NCI-H226 (cell line): Measurements from ENCODE around the gene SLC25A33.
A peak's percentile ranks its signal among the peaks of the same experiment; 100 is the strongest.
"Not testable (repeated sequence)": the region's sequence is repeated elsewhere in the genome, so short reads cannot be mapped to it uniquely, and the experiment has no call there.

Source experiments
- DNase-seq: peaks from one replicate; pipeline ENCODE4 v3.0.0-alpha.2; 2015

SLC25A33 gene, protein sequence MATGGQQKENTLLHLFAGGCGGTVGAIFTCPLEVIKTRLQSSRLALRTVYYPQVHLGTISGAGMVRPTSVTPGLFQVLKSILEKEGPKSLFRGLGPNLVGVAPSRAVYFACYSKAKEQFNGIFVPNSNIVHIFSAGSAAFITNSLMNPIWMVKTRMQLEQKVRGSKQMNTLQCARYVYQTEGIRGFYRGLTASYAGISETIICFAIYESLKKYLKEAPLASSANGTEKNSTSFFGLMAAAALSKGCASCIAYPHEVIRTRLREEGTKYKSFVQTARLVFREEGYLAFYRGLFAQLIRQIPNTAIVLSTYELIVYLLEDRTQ

DNA sequence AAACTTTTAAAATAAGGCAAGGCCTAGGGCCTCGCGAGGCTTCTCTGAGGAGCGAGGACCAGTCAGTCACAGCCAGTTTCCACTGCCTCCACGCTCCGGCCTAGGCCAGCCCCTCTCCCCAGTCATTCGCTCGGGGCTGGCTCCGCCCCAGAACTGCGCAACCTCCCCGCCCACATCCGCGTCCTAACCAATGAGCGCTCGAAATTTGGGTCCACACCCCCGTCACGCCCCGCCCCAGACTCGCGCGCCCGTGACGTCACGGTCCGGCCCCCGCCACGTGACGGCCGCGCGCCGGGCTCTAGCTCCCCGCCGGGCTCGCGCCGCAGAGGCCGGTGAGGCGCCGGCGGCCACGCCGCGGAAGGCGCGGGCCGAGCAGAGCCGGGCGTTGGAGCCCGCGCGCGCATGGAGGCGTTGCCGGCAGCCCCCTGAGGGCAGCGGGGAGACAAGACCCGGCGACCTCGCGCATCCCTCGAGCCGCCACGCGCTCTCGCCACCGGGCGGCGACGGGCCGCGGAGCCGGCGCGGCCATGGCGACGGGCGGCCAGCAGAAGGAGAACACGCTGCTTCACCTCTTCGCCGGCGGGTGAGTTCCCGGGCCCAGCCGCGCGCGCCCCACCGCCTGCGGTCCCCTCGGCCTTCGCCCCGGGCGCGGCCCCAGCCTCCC, at the start of gene SLC25A33:
SLC25A33 (plus strand) TSS at position 301 of the 664 bp plus-strand sequence; CDS start at position 528, 227 bp downstream.
- peak; percentile 89 for DNase-seq

DNA sequence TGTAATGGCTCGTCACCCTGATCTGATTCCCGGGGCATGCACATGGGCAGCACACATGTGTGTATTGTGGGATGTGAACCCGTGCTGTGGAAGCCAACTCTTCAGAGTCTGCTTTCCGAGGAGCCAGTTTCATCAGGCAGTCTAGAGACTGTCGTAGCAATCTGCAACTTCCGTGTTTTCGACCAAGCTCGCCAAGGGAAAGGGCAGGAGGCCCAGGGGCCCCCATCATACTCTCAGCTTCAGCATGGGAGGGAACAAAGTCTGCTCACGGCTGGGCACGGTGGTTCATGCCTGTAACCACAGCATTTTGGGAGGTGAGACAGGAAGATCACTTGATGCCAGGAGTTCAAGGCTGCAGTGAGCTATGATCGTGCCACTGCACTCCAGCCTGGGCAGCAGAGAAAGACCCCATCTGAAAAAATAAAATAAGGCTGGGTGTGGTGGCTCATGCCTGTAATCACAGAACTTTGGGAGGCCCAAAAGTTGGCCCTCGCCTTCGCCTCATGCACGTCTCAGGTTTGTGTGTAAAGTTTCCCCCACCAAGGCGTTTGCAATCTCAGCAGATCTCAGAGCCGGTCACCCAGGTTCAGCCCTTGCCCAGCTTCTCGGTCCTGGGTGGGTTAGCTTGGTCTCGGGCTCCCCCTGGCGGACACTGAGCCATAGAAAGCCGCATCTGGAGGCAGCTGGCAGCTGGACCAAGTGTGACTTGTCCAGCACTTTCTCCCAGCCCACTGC, 48.5 kb upstream of the SLC25A33 start:
- DNase-seq, result peak; percentile 55

DNA sequence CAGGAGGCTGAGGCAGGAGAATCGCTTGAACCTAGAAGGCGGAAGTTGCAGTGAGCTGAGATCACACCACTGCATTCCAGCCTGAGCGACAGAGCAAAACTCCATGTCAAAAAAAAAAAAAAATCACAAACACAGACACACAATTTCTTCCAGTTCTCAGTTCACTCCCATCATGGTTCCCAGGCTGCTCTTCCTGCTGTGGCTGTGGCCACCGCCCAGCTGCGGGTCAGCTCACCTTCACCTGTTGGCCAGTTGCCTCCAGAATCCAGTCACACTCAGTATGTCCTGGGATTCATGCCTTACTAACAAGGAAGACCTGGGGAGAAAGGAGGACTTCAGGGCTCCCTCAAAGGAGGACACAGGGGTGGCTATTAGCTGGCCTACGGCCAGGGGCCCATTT, 45.9 kb upstream of the SLC25A33 start:
- DNase-seq, result no peak

DNA sequence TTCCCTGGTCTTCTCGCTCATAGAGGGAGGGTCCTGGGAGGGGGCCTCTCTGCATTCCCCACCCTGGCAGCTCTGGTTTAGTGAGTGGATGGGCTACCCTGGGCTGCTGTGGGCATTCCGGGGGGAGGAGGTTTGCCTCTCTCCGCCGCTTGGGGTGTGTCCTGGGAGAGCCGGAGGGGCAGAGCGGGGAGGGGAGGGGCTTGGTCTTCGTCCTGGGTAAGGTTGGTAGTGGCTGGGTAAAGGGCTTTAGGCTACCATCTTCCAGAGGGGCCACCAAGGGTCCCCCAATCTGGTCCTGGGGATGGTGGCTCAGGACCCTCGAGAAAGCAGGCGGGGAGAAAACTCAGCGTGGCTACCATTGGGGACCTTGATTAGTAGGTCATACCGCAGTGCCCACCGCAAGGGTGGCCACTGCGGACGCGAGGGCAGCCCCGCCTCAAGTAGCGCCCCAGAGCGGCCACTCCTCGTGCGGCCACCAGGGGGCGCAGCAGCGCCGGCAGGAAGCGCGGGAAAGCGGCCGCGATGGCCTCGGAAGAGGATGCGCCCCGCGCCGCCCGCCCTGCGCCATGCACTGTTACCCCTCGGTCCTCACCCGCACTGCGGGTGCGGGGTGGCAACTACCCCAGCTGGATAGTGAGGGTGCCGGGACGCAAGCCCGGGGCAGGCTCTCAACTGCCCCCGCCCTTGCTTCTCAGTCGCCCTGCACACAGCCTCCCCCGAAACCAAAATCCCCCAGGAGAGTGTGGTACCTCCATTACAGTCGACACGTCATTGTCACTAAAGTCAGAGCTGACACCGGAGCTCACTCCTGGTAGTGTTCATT, 44.1 kb upstream of the SLC25A33 start:
- DNase-seq, result no peak

DNA sequence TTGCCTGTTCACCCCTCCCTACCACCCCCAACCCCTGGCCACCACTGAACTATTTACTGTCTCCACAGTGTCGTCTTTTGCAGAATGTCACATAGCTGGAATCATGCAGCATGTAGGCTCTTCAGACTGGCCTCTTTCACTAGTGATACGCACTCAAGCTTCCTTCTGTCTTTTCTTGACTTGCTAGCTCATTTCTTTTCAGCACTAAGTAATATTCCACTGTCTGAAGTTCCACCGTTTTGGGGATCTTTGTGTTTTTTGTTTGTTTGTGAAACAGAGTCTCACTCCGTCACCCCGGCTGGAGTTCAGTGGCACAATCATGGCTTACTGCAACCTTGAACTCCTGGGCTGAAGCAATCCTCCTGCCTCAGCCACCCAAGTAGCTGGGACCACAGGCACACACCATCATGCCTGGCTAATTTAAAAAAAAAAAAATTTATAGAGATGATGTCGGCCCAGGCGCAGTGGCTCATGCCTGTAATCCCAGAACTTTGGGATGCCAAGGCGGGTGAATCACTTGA, 43.4 kb upstream of the SLC25A33 start:
- DNase-seq, result no peak

DNA sequence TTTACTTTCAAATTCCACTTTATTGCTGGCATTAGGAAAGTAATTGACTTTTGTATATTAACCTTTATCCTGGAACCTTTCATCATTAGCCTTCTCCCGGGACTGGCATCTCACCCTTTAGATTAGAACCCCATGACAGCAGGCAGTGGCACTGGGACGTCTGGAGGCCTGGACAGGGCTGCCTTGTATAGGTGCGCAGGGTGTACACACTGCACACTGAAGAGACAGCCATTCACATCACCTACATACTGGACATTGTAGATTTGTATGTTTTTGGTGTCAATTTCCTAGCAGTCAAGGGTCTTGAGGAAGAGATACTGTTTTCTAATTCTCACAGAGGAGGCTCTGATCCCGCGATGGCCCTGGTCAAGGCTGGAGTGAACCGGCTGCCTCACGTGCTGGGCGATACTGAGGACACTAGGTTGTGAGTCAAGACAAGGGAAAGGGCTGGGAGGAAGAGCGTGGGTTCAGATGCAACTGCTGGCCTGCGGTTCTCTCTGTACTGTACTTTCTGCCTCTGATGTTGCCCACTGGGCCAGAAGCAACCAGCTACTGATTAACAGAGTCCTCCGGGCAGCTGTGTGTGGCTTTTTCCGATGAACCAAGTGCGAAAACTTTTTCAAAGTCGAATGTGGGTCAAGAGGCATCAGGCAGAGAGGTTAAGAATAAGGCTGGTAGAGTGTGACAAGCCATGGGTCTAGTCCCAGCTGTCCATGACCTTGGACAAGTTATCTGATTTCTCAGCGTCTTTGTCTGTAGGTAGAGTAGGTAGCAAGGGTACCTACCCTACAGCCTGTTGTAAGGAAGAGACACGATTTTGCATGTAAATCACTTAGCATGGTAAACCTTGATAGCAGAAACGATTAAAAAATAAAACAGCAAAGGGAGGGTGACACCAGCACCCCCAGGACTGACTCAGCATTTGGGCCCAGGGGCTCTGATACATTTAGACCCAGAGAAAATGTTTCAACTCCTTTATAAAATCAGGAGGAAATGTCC, 38.2 kb upstream of the SLC25A33 start:
- DNase-seq, result no peak

DNA sequence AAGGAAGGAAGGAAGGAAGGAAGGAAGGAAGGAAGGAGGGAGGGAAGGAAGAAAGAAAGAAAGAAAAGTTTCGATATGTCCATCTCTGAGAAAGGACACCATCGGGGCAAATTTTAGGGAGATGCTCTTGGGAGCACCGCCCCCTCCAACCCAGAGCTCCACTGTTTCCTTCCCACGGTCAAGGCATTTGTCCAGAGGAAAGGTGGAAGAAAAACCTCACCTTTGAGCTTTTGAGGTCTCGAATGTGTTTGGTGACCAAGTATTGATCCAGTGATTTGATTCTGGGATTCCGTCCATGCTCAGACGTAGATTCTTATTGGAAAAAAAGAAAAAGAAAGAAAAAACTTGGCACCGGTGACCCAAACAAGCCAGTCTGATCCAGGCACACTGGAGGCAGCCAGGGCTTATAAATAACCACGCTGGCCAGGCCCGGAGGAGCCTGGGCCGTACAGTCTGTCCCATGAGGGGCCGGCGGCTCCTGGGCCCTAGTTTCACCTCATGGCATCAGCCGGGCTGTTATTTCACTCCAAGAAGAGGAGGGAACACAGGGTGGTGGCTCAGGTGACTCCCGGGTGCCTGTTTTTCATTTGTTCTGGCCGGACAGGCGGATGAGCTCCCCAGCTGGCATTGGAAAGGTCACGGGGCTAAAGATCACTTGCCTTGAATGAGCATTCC, 36.1 kb upstream of the SLC25A33 start:
- DNase-seq, result no peak

DNA sequence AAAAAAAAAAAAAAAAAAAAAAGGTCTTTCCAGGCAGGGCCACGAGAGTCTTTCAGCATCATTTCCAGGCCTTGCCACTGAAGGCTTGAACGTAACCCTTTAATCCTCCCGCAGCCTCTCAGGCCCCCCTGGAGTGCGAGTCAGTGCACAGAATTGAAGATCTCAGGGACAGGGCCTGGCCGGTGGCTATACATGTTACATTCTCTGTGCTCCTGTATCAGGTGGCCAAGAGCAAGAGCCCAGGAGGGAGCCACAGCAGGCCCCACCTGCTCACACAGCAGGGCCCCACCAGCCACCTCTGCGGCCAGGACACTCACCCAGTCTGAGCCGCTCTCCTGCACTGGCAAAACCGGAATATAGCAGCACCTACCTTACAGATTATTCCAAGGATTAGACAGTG, 34.1 kb upstream of the SLC25A33 start:
- DNase-seq, result no peak

DNA sequence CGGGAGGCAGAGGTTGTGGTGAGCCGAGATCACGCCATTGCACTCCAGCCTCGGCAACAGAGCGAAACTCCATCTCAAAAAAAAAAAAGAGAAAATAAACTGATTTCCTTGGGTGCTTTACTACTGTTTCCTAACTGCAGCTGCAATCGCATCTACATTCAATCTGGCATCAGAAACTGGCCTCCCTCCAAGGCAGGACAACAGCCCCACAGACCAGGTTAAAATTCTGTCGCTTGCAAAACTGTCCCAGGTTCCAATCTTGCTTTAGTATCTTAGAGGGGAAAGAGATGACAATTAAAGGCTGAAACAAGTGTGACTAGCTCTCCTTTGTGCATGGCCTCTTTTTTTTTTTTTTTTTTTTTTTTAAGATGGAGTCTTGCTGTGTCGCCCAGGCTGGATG, 32.4 kb upstream of the SLC25A33 start:
- DNase-seq, result no peak

DNA sequence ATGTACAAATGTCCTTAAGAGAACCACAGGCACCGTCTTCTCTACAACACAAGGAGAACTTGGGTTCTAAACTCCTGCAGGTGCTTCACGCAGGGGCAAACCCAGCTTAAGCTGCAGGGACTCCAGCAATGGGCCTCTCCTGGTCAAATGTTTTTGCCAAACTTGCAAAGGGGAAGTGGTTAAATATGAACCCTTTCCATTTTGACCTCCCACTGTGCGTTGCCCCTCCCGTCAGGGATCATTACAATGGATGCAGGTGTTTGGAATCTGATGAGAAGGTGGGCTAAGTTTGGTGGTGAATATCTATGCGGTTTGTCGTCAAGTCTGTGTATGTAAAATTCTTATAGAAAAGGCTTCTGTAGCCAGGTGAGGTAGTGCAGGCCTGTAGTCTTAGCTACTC, 29.1 kb upstream of the SLC25A33 start:
- DNase-seq, result no peak

DNA sequence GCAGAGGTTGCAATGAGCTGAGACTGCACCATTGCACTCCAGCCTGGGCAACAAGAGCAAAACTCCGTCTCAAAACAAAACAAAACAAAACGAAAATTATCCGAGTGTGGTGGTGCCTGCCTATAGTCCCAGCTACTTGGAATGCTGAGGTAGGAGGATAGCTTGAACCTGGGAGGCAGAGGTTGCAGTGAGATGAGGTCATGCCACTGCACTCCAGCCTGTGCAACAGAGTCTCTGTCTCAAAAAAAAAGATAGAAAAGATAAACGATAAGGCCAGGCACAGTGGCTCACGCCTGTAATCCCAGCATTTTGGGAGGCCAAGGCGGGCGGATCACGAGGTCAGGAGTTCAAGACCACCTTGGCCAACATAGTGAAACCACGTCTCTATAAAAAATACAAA, 23.7 kb upstream of the SLC25A33 start:
- DNase-seq, result not testable (repeated sequence)

DNA sequence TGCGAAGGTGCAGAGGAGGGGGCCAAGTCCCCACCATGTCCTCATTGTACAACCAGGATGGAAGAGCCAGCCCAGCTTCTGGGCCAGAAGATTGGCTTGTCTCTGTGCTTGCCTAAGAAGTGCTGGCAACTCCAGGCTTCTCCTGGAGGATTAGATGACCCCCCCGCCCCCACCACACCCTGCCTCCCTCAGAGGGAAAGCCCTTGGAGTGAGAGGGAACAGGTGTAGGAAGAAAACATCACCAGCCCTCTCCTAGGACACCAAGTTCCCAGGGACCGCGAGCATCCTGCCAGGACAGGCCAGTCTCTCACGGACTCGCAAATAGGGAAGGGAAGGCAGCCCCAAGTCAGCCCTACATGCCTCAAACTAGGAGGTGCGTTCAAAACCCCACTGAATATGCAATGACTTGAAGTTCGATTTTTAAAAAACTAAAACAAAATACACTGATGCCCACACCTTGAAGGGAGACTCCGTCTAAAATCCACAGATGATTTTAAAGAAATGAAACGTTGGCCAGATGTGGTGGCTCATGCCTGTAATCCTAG, 20.7 kb upstream of the SLC25A33 start:
- DNase-seq, result no peak

DNA sequence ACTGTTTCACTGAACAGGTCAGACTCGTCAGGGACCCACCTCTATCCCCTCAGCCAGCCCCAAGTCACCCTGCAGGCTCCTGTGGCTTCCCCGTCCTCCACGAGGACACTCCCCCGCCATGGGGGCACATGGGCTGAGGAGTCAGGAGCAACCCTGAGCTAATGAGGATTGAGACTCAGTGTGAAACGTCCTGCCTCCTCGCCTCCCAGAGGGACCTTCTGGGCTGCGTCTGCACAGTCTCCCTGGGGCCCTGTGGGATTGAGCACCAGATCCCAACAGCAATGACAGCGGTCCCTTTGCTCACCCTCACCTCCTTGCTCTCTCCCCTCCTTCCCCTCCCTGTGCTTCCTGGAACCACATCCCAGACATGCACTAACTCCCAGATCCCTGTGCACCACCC, 18.9 kb upstream of the SLC25A33 start:
- DNase-seq, result no peak

DNA sequence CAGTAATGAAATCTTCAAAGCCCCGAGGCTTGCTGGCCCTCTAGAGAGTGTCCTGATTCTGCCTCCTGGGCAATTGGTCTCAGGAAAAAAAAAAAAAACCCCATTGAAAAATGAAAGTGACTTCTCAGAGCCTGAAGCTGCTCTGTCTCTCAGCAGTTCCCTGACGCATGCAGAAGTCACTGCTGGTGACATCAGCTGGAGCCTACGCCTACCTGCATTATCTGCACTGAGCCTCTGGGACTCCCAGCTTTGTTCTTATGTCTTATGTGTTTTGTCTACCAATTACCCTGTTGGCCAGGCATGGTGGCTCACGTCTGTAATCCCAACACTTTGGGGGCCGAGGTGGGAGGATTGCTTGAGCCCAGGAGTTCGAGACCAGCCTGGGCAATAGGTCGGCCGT, 10.1 kb upstream of the SLC25A33 start:
- no peak for DNase-seq

DNA sequence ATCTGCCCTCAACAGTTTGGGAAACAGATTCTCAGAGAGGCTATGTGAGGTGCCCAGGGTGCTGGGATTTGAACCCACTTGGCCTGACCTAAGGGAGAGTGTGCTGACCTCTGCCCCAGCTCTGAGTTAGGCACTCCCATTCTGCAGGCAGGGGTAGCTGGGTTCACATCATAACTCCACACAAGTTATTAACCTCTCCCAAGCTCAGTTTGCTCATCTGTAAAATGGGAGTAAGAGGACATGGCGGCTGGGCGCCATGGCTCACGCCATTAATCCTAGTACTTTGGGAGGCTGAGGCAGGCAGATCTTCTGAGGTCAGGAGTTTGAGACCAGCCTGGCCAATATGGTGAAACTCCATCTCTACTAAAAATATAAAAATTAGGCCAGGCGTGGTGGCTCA, 8.9 kb upstream of the SLC25A33 start:
- no peak for DNase-seq

DNA sequence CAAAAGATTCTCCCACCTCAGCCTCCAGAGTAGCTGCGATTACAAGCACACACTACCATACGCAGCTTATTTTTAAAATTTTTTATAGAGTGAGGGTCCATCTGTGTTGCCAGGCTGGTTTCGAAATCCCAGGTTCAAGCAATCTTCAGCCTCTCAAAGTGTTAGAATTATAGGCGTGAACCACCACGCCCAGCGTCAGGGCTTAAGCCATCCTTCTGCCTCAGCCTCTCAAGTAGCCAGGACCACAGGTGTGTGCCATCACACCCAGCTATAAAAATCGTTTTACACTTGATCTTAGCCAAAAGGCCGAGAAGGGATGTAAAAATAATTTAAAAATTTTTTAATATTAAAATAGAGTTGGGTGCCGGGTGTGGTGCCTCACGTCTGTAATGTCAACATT, 4.3 kb upstream of the SLC25A33 start:
- DNase-seq, result no peak

DNA sequence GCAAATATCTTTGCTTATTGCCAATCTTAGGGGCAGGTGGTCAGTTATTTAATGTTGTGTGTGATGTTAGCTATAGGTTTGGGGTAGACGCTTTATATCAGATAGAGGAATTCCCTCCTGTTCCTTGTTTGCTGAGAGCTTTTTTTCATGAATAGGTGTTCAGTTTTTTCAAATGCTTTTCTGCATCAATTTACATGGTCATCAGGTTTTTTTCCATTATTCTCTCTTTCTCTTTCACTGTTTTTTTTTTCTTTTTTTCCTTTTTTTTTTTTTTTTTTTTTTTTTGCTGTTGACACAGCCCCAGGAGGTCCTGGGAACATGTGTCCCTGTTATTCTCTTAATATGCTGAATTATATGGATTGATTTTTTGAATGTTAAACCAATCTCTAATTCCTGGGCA, 3.0 kb upstream of the SLC25A33 start:
- no peak for DNase-seq

DNA sequence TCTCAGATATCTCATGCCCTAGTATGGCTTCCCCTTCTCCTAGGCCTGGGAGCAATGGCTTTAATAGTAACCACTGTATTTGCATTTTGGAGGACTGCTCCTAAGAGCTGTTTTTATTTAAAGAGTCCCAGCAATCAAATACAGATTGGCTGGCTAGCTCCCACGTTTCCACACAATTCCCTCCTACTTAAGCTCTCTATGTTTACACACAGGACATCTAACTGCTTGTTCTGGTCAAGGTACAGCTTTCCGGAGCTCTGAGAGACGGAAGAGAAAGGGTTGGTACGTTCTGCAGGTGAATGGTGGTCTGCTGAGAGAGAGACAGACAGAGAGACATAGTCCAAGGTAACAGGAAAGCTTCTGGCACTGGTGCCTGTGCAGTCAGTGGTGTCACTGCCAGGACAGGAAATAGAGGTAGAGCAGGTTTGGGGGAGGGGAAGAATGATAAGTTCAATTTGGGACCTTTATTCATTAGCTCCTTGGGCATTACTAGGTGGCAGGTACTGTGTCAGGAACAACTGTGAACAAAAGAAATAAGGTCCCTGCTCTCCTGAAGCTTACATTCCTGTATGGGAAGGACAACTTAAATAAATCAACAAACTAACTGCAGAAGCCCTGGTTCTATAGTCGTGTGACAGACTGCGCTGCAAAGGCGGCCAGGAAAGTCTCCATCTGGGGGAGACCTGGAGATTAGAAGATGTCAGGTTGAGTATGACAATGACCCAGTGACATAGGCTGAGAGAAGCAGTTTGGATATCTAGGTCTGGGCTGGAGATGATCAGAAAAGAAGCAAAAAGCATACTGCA, 1.2 kb upstream of the SLC25A33 start:
- DNase-seq, result no peak

DNA sequence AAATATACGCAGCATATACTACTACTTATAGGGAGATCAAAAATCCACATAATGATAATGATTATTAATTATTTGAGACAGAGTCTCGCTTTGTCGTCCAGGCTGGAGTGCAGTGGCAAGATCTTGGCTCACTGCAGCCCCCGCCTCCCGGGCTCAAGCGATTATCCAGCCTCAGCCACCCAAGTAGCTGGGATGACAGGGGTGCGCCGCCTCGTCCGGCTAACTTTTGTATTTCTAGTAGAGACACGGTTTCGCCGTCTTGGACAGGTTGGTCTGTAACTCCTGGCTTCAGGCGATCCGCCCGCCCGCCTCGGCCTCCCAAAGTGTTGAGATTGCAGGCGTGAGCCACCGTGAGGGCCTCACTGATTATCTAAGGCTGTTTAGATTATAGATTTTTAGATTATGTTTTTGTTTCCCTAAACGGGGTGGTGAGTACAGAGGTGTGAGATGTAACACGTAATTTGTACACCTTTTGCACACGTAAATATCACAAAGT, 548 bp upstream of the SLC25A33 start:
- DNase-seq, result no peak
